ENCODE results near the gene CKAP5.

- TF ChIP-seq CTCF (optimal IDR thresholded peaks at IDR 0.05 in 1 of 3, IDR thresholded peaks at IDR 0.05 in 1 of 3, conservative IDR thresholded peaks at IDR 0.05 in 1 of 3; ENCODE audit: extremely low read depth in 1 of 3, insufficient read depth in 2 of 3, low read length in 3 of 3) (no peak), EZH2 (IDR thresholded peaks at IDR 0.05; ENCODE audit: low read length) (no peak)
Measured at GRCh38 chr11:46727952-46728658, 118.0 kb downstream of the CKAP5 start.
